ENCODE results near the gene VSTM4. TPM values are rescaled to one million over a fixed set of nuclear protein-coding genes. Genes with fewer than 3 reads are reported as not detected.

The VSTM4 gene
- total and polyA plus RNA-seq, 9 of the 15 experiments (the other 6 are each of a cell fraction or from before 2014, with no cell fraction given) = 1.0 to 7.9 (median 3.0) TPM

GRCh38 chr10:49052069-49052468, 63.3 kb downstream of the VSTM4 start:
- no peaks in the 10 kb centered on the region for H3K9me1 ChIP-seq (ENCODE audit: control insufficient read depth, insufficient read depth, low read length)
- WGBS (ENCODE audit: insufficient coverage, low coverage, missing lambda C conversion rate) = 75% methylated on average over 1 of the region's 1 CpG
- no peak overlapping the region for H2AFZ ChIP-seq (ENCODE audit: low read depth, low read length)
- H3K9me3 ChIP-seq (replicated peaks; ENCODE audit: control insufficient read depth, insufficient read depth, low read depth, low read length) = no peaks in the 10 kb centered on the region
- DNase-seq (ENCODE audit: extremely low read depth in 1 of 4, low spot score in 3 of 4) = no peak
- H3K79me2 ChIP-seq (ENCODE audit: control insufficient read depth, insufficient read depth, low read length) = no peaks in the 10 kb centered on the region
- no peak overlapping the region for H3K27ac ChIP-seq (ENCODE audit: extremely low read depth, low read depth, low read length)
- H3K27me3 ChIP-seq (ENCODE audit: control insufficient read depth in 2 of 2, insufficient read depth in 2 of 2, low read length in 2 of 2) = no peaks in the 10 kb centered on the region
- H3K4me1 ChIP-seq (replicated peaks in 1 of 2; ENCODE audit: control insufficient read depth in 2 of 2, insufficient read depth in 2 of 2, low read length in 2 of 2) = no peaks in the 10 kb centered on the region
- TF ChIP-seq ARID1B (IDR thresholded peaks at IDR 0.05) (no peak), MLLT1 (IDR thresholded peaks at IDR 0.05) (no peak), RAD21 (CRISPR knock-in tag; conservative IDR thresholded peaks at IDR 0.05 in 1 of 2, IDR thresholded peaks at IDR 0.05 in 1 of 2) (no peak), NR3C1 (CRISPR knock-in tag; IDR thresholded peaks at IDR 0.05) (no peak), DEAF1 (CRISPR knock-in tag; IDR thresholded peaks at IDR 0.05) (no peak), ZNF436 (CRISPR knock-in tag; IDR thresholded peaks at IDR 0.05) (no peak), ZBTB2 (IDR thresholded peaks at IDR 0.05) (no peak), MLX (CRISPR knock-in tag; conservative IDR thresholded peaks at IDR 0.05) (no peak), STAT6 (CRISPR knock-in tag; IDR thresholded peaks at IDR 0.05) (no peak), ATF7 (IDR thresholded peaks at IDR 0.05) (no peak), YY1 (IDR thresholded peaks at IDR 0.05; ENCODE audit: borderline replicate concordance in 1 of 3, control insufficient read depth in 1 of 3, extremely low read depth in 1 of 3, insufficient read depth in 3 of 3, insufficient read length in 1 of 3, insufficient replicate concordance in 2 of 3, low read depth in 1 of 3, low read length in 2 of 3) (no peak), SRSF1 (IDR thresholded peaks at IDR 0.05; ENCODE audit: low read depth, low read length) (no peak)
- no peak overlapping the region for H3K9ac ChIP-seq (ENCODE audit: insufficient read depth in 1 of 2, low read depth in 2 of 2, low read length in 2 of 2)
- no peaks in the 10 kb centered on the region for H4K20me1 ChIP-seq (replicated peaks; ENCODE audit: control insufficient read depth, insufficient read depth, low read length)
- no peak for FAIRE-seq
- intact Hi-C loops (cut with micrococcal nuclease) = no loop called here
- ATAC-seq = no peak
- POLR2A ChIA-PET = interaction anchor here (0.6 to 1.4 kb wide), 4 partner anchors 12 to 391 kb away, joined by 3 to 5 read pairs (median 3); no protein-coding TSS in a partner anchor
- CTCF ChIA-PET (ENCODE audit: low intra/inter-chr PET ratio) = interaction anchor here (0.7 kb wide), 1 partner anchor 475 kb away, joined by 3 read pairs; no protein-coding TSS in a partner anchor
- H3K4me3 ChIP-seq = no peak overlapping the region
- no peaks in the 10 kb centered on the region for H3K36me3 ChIP-seq (ENCODE audit: control insufficient read depth, insufficient read depth, low read length)
- in situ Hi-C loops (cut with MboI) = no loop called here
- no TSS peak for BruUV-seq (replicated peaks)
- H3K4me2 ChIP-seq (ENCODE audit: insufficient read depth, low read length) = no peak overlapping the region
